ENCODE data around the gene ADPRS. TPM values are rescaled to one million over a fixed set of nuclear protein-coding genes. Genes with fewer than 3 reads are reported as not detected.
A peak's percentile ranks its signal among the peaks of the same experiment; 100 is the strongest.

Gene ADPRS
- total and polyA plus RNA-seq, 9 of the 15 experiments (the other 6 are each of a cell fraction or from before 2014, with no cell fraction given): 5.9 to 40.0 (median 27.4) TPM

- TF ChIP-seq NFIX (CRISPR knock-in tag; IDR thresholded peaks at IDR 0.05; ENCODE audit: low read depth) (no peak), HNRNPK (IDR thresholded peaks at IDR 0.05; ENCODE audit: low read depth, low read length, poor library complexity, severe bottlenecking) (peak; percentile 72), BDP1 (IDR thresholded peaks at IDR 0.05; ENCODE audit: insufficient read depth, insufficient read length) (no peak), ZKSCAN1 (IDR thresholded peaks at IDR 0.05; ENCODE audit: low read depth, low read length) (peak; percentile 74; the same call in 1 of the 2 replicates), TFAP4 (CRISPR knock-in tag; IDR thresholded peaks at IDR 0.05; ENCODE audit: borderline replicate concordance) (peak; percentile 91), DNMT1 (IDR thresholded peaks at IDR 0.05) (no peak), ZNF431 (CRISPR knock-in tag; IDR thresholded peaks at IDR 0.05) (peak; percentile 82; the same call in 1 of the 2 replicates), PCBP2 (IDR thresholded peaks at IDR 0.05; ENCODE audit: low read depth, low read length, poor library complexity, severe bottlenecking) (no peak), ERF (CRISPR knock-in tag; IDR thresholded peaks at IDR 0.05) (peak; percentile 71), ZFX (CRISPR knock-in tag; IDR thresholded peaks at IDR 0.05) (peak; percentile 97), XRCC5 (IDR thresholded peaks at IDR 0.05; ENCODE audit: low read depth, low read length) (peak; percentile 99), ZNF518B (CRISPR knock-in tag; IDR thresholded peaks at IDR 0.05) (no peak), ZBED1 (IDR thresholded peaks at IDR 0.05) (0 out of 2 replicates have a peak, but pooled peaks have one; percentile 37), KAT7 (CRISPR knock-in tag; IDR thresholded peaks at IDR 0.05; ENCODE audit: borderline replicate concordance) (peak; percentile 85), SRSF9 (IDR thresholded peaks at IDR 0.05; ENCODE audit: borderline replicate concordance, low read depth, low read length) (no peak), SUPT5H (IDR thresholded peaks at IDR 0.05) (peak; percentile 99), RBM39 (optimal IDR thresholded peaks at IDR 0.05; ENCODE audit: low read depth, low read length) (no peak), SNIP1 (IDR thresholded peaks at IDR 0.05; ENCODE audit: low read depth) (peak; percentile 96), CBFB (CRISPR knock-in tag; IDR thresholded peaks at IDR 0.05) (0 out of 2 replicates have a peak, but pooled peaks have one; percentile 87), THRA (IDR thresholded peaks at IDR 0.05) (no peak), TFAM (CRISPR knock-in tag; conservative IDR thresholded peaks at IDR 0.05) (no peak), TSC22D4 (tag; IDR thresholded peaks at IDR 0.05) (no peak), SIN3B (IDR thresholded peaks at IDR 0.05; ENCODE audit: low read depth) (peak; percentile 100)
Measured at GRCh38 chr1:36088577-36089392, at the start of gene ADPRS (continued).
